HG03520 (cell line): ENCODE measurements around the gene SIK2.
A peak's percentile ranks its signal among the peaks of the same experiment; 100 is the strongest.

Experiments used
- ATAC-seq: cut with Tn5 transposase; IDR thresholded peaks from one replicate; pipeline ENCODE4 v1.9.1; 2021; ENCODE audit warnings: mild to moderate bottlenecking, moderate library complexity; ENCODE audit not compliant: unreplicated experiment

SIK2 gene

DNA sequence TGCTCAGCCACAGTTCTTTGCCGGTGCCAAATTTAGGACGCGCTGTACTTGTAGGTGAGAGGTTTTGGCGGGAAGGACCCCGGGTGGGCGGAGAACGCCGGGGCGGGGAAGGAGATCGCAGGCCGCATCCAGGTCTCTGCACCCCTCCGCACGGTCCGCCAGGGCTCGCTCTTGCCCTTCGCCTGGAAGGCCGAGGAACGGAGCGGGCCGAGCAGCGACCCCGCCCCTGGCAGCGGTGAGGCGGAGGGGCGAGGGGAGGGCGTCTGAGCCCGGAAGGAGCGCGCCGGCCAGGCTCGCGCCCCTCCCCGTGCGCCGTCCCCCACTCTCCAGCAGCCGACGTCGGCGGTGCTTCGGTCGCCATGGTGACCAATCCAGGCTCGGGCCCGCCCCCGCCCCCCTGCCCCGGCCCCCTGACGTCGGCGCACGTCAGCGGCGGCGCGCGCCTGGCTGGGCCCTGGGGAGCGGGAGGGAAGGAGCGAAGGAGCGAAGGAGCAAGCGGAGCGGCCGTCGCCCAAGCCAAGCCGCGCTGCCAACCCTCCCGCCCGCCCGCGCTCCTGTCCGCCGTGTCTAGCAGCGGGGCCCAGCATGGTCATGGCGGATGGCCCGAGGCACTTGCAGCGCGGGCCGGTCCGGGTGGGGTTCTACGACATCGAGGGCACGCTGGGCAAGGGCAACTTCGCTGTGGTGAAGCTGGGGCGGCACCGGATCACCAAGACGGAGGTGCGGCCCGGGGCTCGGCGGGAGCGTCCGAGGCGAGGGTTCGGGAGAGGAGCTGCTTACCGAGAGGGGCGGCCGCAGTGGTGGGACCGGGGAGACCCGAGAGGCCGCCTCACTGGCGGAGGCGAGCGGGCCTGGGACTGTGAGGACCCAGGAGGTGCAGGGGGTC lies at the start of gene SIK2:
Gene SIK2 (plus strand): TSS at position 471 of the 886 bp plus-strand sequence. CDS start 115 bp downstream, at position 586.
- ATAC-seq, result peak; percentile 84

GRCh38 chr11:111554532-111554931 lies 47.7 kb upstream of the SIK2 start:
- ATAC-seq, result no peak

- no peak for ATAC-seq
Measured at GRCh38 chr11:111555255-111555654, 47.0 kb upstream of the SIK2 start.

- no peak for ATAC-seq
Measured at GRCh38 chr11:111557425-111558111, 44.7 kb upstream of the SIK2 start.

GRCh38 chr11:111559800-111560464 lies 42.3 kb upstream of the SIK2 start:
- no peak for ATAC-seq

GRCh38 chr11:111560800-111561199 lies 41.4 kb upstream of the SIK2 start:
- no peak for ATAC-seq

DNA sequence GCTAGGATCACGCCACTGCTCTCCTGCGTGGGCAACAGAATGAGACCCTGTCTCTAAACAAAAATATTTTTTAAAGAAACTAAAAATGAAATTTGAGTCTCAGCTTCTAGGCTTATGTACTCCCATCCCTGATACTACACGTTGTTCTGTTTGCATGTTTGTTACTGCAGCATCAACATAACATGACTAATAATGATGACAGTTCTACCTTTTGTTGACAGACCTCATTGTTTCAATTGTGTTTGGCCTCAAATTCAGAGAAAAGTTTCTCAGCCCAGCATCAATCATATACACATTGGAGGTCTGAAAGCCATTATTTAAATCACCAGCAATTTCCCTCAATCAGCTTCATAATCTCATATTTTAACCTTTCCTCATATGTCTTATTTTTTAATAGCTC lies 40.9 kb upstream of the SIK2 start:
- ATAC-seq, result no peak

DNA sequence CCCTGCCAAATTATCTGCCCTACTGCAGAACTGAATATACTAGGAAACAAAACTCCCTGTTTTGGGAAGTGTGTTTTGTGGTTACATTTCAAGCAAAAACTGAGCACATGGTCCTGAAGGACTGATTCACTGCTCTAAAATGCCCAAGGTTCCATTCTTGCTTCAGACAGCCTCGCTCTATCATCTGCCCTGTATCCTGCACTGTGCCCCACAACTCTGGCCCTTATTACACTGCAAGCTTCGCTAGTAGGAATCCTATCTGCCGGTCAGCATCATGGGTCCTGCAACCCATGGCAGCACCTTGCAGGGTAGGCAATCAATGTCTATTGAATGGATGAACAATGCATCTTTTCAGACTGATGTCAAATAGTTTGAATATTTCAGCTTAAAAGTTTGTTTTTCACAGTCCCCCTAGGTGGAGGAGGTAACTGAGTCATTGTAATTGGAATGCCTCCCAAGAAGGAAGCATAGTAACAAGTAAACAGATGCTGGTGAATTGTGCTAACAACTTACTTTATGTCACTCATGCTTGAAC lies 40.4 kb upstream of the SIK2 start:
- ATAC-seq, result no peak

- ATAC-seq, result no peak
Measured at GRCh38 chr11:111562692-111563389, 39.4 kb upstream of the SIK2 start.

- no peak for ATAC-seq
Measured at GRCh38 chr11:111565114-111565720, 37.0 kb upstream of the SIK2 start.

GRCh38 chr11:111566324-111566723 lies 35.9 kb upstream of the SIK2 start:
- no peak for ATAC-seq

GRCh38 chr11:111569476-111569875 lies 32.8 kb upstream of the SIK2 start:
- no peak for ATAC-seq

- no peak for ATAC-seq
Measured at GRCh38 chr11:111570796-111571195, 31.5 kb upstream of the SIK2 start.

GRCh38 chr11:111571829-111572501 lies 30.3 kb upstream of the SIK2 start:
- ATAC-seq, result no peak

DNA sequence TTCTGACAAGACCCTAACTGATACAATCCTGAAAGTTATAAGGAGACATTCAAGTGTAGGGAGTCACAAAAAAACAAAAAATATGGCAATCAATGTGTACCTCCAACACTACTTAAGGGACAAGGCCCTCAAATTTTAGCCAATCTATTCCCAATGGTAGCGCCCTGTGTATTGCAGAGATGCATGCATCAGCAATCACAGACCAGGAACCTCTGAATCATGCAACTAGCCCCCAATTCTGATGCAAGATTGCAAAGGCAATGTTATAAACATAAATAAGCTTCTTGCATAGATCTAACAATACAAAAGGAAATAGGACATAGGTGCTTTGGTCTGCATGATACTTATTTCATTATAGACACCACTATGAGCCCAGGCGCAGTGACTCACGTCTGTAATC lies 29.7 kb upstream of the SIK2 start:
- no peak for ATAC-seq

- no peak for ATAC-seq
Measured at GRCh38 chr11:111573821-111574249, 28.4 kb upstream of the SIK2 start.

GRCh38 chr11:111574373-111575225 lies 27.6 kb upstream of the SIK2 start:
- no peak for ATAC-seq

GRCh38 chr11:111575740-111576139 lies 26.5 kb upstream of the SIK2 start:
- ATAC-seq, result no peak

- no peak for ATAC-seq
Measured at GRCh38 chr11:111577821-111578220, 24.4 kb upstream of the SIK2 start.
